ENCODE data around the gene SCAPER.

The SCAPER gene

GRCh38 chr15:76347482-76348055 lies 557.6 kb downstream of the SCAPER start:
- no peak for ATAC-seq (ENCODE audit: low read depth)
- Histone ChIP-seq H3K36me3 (ENCODE audit: low read depth) (no peaks in the 10 kb centered on the region; the same call in 1 of the 2 replicates), H3K4me1 (ENCODE audit: insufficient read depth, poor library complexity, severe bottlenecking) (no peaks in the 10 kb centered on the region), H3K4me3 (ENCODE audit: severe bottlenecking) (peak overlapping the region; percentile 70), H3K9me3 (ENCODE audit: severe bottlenecking) (no peaks in the 10 kb centered on the region), H3K27ac (ENCODE audit: poor library complexity, severe bottlenecking) (no peak overlapping the region), H3K27me3 (ENCODE audit: insufficient read depth, poor library complexity, severe bottlenecking) (no peaks in the 10 kb centered on the region)
- DNase-seq (ENCODE audit: low spot score), result no peak
- no peak for TF ChIP-seq CTCF (IDR thresholded peaks at IDR 0.05; ENCODE audit: poor library complexity, severe bottlenecking)

GRCh38 chr15:76346669-76347481 lies 558.3 kb downstream of the SCAPER start:
- Histone ChIP-seq H3K4me1 (ENCODE audit: insufficient read depth, poor library complexity, severe bottlenecking) (no peaks in the 10 kb centered on the region), H3K4me3 (ENCODE audit: severe bottlenecking) (peak overlapping the region; percentile 70), H3K27ac (ENCODE audit: poor library complexity, severe bottlenecking) (peak overlapping the region; percentile 21), H3K27me3 (ENCODE audit: insufficient read depth, poor library complexity, severe bottlenecking) (no peaks in the 10 kb centered on the region), H3K9me3 (ENCODE audit: severe bottlenecking) (no peaks in the 10 kb centered on the region), H3K36me3 (ENCODE audit: low read depth) (no peaks in the 10 kb centered on the region; the same call in 1 of the 2 replicates)
- peak; percentile 66 for ATAC-seq (ENCODE audit: low read depth)
- TF ChIP-seq CTCF (IDR thresholded peaks at IDR 0.05; ENCODE audit: poor library complexity, severe bottlenecking), result no peak
- no peak for DNase-seq (ENCODE audit: low spot score)

GRCh38 chr15:76345880-76346668 lies 559.1 kb downstream of the SCAPER start:
- DNase-seq (ENCODE audit: low spot score) (no peak), ATAC-seq (ENCODE audit: low read depth) (peak; percentile 52)
- peak overlapping the region; percentile 21 for H3K27ac ChIP-seq (ENCODE audit: poor library complexity, severe bottlenecking)
- TF ChIP-seq CTCF (IDR thresholded peaks at IDR 0.05; ENCODE audit: poor library complexity, severe bottlenecking), result no peak
- H3K4me1 ChIP-seq (ENCODE audit: insufficient read depth, poor library complexity, severe bottlenecking), result no peaks in the 10 kb centered on the region
- no peaks in the 10 kb centered on the region; the same call in 1 of the 2 replicates for H3K36me3 ChIP-seq (ENCODE audit: low read depth)
- H3K9me3 ChIP-seq (ENCODE audit: severe bottlenecking), result no peaks in the 10 kb centered on the region
- peak overlapping the region; percentile 70 for H3K4me3 ChIP-seq (ENCODE audit: severe bottlenecking)
- H3K27me3 ChIP-seq (ENCODE audit: insufficient read depth, poor library complexity, severe bottlenecking), result no peaks in the 10 kb centered on the region

- Histone ChIP-seq H3K9me3 (ENCODE audit: severe bottlenecking) (no peaks in the 10 kb centered on the region), H3K4me3 (ENCODE audit: severe bottlenecking) (peak overlapping the region; percentile 70), H3K27me3 (ENCODE audit: insufficient read depth, poor library complexity, severe bottlenecking) (no peaks in the 10 kb centered on the region), H3K36me3 (ENCODE audit: low read depth) (peaks cover 2% of the 10 kb centered on the region; the same call in 1 of the 2 replicates), H3K4me1 (ENCODE audit: insufficient read depth, poor library complexity, severe bottlenecking) (no peaks in the 10 kb centered on the region), H3K27ac (ENCODE audit: poor library complexity, severe bottlenecking) (no peak overlapping the region)
- 0 out of 3 replicates have a peak, but pooled peaks have one; percentile 0 for ATAC-seq (ENCODE audit: low read depth)
- no peak for TF ChIP-seq CTCF (IDR thresholded peaks at IDR 0.05; ENCODE audit: poor library complexity, severe bottlenecking)
- no peak for DNase-seq (ENCODE audit: low spot score)
Observed at GRCh38 chr15:76345583-76345879, 559.6 kb downstream of the SCAPER start.
